SK-N-DZ (cell line): Measurements from ENCODE around the gene FCRL3. TPM values are rescaled to one million over a fixed set of nuclear protein-coding genes. Genes with fewer than 3 reads are reported as not detected.
A peak's percentile ranks its signal among the peaks of the same experiment; 100 is the strongest.
"Not testable (repeated sequence)": the region's sequence is repeated elsewhere in the genome, so short reads cannot be mapped to it uniquely, and the experiment has no call there.

Experiments used
- DNase-seq: peaks from one replicate; pipeline ENCODE4 v3.0.0-alpha.2; 2015; ENCODE audit warnings: low spot score
- polyA plus RNA-seq, 2 experiments: library from polyadenylated mRNA; depleted of rRNA; stranded (reverse); fragments of >200 nt; gene quantifications; 2 replicates each; pipeline ENCODE4 v1.2.3, GENCODE V29; 2014

FCRL3 gene
- polyA plus RNA-seq (2014; cell fraction: cytosol; rRNA removed): not detected in 2 replicates
- not detected in 2 replicates for polyA plus RNA-seq (2014; cell fraction: nucleus; rRNA removed)

GRCh38 chr1:157700732-157701131 lies at the start of gene FCRL3:
FCRL3 (minus strand) TSS chr1:157700769; CDS start chr1:157700489, 280 bp downstream.
- no peak for DNase-seq

- DNase-seq: no peak
Measured at GRCh38 chr1:157748262-157748817, 47.8 kb upstream of the FCRL3 start.

- no peak for DNase-seq
Measured at GRCh38 chr1:157739229-157739901, 38.8 kb upstream of the FCRL3 start.

- not testable (repeated sequence) for DNase-seq
Measured at GRCh38 chr1:157735991-157736390, 35.4 kb upstream of the FCRL3 start.

GRCh38 chr1:157734321-157734720 lies 33.8 kb upstream of the FCRL3 start:
- DNase-seq: no peak

- DNase-seq: no peak
Measured at GRCh38 chr1:157732755-157733154, 32.2 kb upstream of the FCRL3 start.

- no peak for DNase-seq
Measured at GRCh38 chr1:157725221-157725577, 24.6 kb upstream of the FCRL3 start.

- DNase-seq: no peak
Measured at GRCh38 chr1:157724537-157725220, 24.1 kb upstream of the FCRL3 start.

- no peak for DNase-seq
Measured at GRCh38 chr1:157723157-157723556, 22.6 kb upstream of the FCRL3 start.

- no peak for DNase-seq
Measured at GRCh38 chr1:157721985-157722384, 21.4 kb upstream of the FCRL3 start.

GRCh38 chr1:157715736-157716135 lies 15.2 kb upstream of the FCRL3 start:
- DNase-seq: no peak

- no peak for DNase-seq
Measured at GRCh38 chr1:157711802-157712201, 11.2 kb upstream of the FCRL3 start.

GRCh38 chr1:157704878-157705277 lies 4.3 kb upstream of the FCRL3 start:
- DNase-seq: no peak

GRCh38 chr1:157703981-157704380 lies 3.4 kb upstream of the FCRL3 start:
- DNase-seq: no peak

GRCh38 chr1:157702308-157702825 lies 1.8 kb upstream of the FCRL3 start:
- DNase-seq: no peak

- DNase-seq: no peak
Measured at GRCh38 chr1:157700305-157700704, 264 bp downstream of the FCRL3 start.

- no peak for DNase-seq
Measured at GRCh38 chr1:157697781-157698569, 2.6 kb downstream of the FCRL3 start.

GRCh38 chr1:157696966-157697628 lies 3.5 kb downstream of the FCRL3 start:
- no peak for DNase-seq

GRCh38 chr1:157695417-157695816 lies 5.2 kb downstream of the FCRL3 start:
- no peak for DNase-seq

GRCh38 chr1:157691285-157691920 lies 9.2 kb downstream of the FCRL3 start:
- peak; percentile 61 for DNase-seq
